GM12874 (cell line): Measurements from ENCODE around the gene PLEKHN1.

ENCODE experiments used
- CTCF ChIP-seq: IDR thresholded peaks from 2 replicates; pipeline ENCODE4 v1.5.1; 2011; ENCODE audit warnings: low read depth, mild to moderate bottlenecking, control low read depth, low read length, moderate library complexity; ENCODE audit not compliant: insufficient read depth

The PLEKHN1 gene

GRCh38 chr1:966135-966703, at the start of gene PLEKHN1:
TSS of gene PLEKHN1 (plus strand) at chr1:966482. CDS start at chr1:966532, 50 bp downstream.
- no peak for TF ChIP-seq CTCF

- no peak for TF ChIP-seq CTCF
These were observed 49.2 kb upstream of the PLEKHN1 start for GRCh38 chr1:917076-917459.

GRCh38 chr1:917466-918091, 48.7 kb upstream of the PLEKHN1 start:
- TF ChIP-seq CTCF, result no peak

- TF ChIP-seq CTCF, result no peak
These were observed 47.9 kb upstream of the PLEKHN1 start for GRCh38 chr1:918353-918752.

GRCh38 chr1:918843-919242, 47.4 kb upstream of the PLEKHN1 start:
- TF ChIP-seq CTCF, result no peak

- TF ChIP-seq CTCF, result no peak
These were observed 46.9 kb upstream of the PLEKHN1 start for GRCh38 chr1:919271-919872.

- TF ChIP-seq CTCF, result no peak
These were observed 46.3 kb upstream of the PLEKHN1 start for GRCh38 chr1:920010-920409.
